Measurements from ENCODE around the gene LRRC28.
A peak's percentile ranks its signal among the peaks of the same experiment; 100 is the strongest.
"Not testable (repeated sequence)": the region's sequence is repeated elsewhere in the genome, so short reads cannot be mapped to it uniquely, and the experiment has no call there.

Gene LRRC28

DNA sequence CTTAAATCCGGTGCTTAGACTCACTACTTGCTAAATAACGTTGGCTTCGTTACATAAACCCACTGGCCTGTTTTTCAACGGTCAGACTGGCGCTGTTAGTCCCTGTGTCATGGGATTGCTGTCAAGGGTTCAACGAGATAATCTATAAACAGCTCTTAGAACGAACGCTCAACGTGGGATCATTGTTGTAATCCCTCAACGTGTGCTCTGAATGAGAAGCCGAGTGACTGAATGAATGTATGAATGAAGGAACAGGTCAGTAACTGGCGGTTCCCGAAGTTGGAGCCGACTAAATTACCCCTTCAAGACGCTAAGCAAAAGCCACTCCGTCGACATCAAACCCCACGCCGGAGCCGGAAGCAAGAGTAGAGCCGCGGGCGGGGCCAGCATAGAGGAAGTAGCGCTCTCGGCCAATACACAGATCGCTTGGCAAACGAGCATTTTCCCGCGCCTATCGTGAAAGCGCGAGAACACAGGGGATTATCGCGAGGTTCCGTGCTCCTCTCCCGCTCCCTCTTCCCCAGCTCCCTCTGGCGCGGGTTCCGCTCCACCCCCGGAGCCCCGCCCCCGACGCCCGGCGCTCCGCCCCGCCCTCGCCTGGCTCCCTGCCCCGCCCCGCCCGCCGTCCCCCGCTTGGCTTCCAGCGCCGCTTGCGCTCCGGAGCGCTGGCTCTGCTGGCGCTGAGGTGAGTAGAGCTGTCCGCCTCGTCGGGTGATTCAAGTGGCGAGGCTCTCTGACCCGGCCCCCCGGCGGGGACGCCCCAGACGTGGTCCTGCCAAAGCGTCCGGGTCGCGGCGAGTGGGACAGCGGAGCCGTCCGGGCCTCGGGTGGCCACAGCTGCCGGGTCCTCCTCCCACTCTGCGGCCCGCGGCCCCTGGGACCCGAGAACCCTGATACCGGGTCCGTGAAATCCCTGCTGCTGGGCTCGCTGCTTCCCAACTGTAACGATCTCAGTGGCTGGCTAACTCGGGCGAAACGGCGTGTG lies at the start of gene LRRC28:
Gene LRRC28 (plus strand): TSS at position 625 of the 985 bp plus-strand sequence. CDS start 4,477 bp downstream, outside the sequence.
- DNase-seq, result peak; percentile 88

DNA sequence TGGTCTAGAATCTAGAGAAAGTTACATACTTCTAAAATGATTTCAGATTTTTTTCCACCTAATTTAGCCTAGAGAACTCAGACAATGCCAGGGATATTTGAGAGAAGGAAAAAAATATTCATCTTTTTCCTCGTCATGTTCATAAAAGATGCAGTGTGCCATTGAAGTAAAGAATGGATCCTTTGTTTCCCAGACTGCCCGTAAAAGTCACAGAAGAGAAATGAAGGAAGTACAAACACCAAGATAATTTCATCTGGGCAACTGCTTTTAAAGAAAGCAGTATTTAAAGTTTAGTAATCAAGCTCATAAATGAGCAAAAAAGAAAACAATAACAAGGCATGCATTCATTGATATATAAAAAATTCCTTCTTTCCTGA lies 49.1 kb upstream of the LRRC28 start:
- DNase-seq, result no peak

GRCh38 chr15:99207672-99208071 lies 43.6 kb upstream of the LRRC28 start:
- no peak for DNase-seq

DNA sequence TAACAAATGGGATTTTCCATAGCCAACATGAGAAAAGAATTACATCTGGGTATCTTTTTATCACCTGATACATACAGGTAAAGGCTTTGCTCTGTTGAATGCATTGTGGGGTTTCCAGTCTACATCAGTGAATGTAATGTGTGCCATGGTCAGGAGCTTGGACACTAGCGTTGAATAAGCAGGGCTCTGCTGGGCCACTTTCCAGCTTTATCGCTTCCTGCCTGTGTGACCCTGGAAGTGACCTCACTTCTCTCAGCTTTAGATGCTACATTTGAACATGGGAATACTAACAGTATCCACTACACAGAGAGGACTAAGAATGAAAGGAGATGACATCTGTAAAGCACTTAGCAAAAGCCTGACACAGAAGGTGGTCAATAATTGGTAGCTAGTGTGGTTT lies 42.0 kb upstream of the LRRC28 start:
- no peak for DNase-seq

DNA sequence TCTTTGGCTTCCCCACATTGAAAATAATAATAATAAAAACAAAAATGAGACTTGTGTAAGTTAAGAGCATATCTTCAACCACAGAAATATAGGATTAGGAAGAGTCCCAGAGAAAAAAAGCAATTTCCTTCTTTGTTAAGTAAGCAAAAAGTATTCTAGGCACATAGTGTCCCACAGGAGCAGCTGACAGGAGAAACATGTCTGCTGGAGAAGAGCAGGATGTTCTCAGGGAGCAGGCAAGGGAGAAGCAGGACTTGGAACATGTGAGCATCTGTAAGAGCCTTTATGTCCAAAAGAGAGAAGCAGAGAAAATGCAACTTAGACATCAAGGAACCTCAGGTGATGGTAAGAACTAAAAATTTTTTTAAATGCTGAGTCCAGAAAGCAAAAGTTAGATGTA lies 40.9 kb upstream of the LRRC28 start:
- DNase-seq, result no peak

- DNase-seq, result no peak
These were observed 39.4 kb upstream of the LRRC28 start for GRCh38 chr15:99211926-99212325.

GRCh38 chr15:99212406-99212805 lies 38.9 kb upstream of the LRRC28 start:
- no peak for DNase-seq

GRCh38 chr15:99213187-99213811 lies 38.0 kb upstream of the LRRC28 start:
- DNase-seq, result peak; percentile 35

DNA sequence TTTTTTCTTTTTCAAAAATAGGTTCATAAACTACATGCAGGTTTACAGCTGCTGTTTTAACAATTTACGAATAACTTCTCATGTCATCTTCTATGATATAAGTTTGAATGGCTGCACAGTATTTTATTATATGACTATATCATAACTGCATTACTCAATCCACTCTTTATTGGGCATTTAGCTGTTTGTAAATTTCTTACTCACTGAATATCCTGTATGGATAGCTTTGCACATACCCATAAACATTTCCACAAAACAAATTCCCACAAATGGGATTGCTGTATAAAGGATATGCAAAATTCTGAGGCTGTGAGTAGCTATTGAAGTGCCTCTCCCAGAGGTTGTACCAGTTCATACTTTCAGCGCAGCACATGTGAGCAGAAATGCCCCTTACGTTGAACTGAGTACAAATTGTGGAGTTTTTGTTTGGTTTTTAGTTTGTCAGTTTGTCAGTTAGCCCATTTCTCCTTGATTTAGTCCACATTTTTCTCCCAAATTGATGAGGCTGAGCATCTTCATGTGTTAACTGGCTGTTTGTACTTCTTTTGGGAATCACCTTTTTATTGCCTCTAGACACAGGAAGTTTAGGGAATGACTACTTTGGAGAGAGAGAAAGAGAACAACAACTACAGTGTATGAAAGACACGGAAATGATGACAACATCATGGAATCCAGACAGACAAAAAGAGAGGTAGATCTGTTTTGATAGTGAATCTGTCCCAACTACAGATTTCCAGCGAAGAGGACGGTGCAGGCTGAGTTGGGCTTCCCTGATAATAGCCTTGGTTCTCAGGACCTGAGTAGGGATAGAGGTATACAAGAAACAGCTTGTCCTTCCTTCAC lies 26.7 kb upstream of the LRRC28 start:
- DNase-seq, result no peak

DNA sequence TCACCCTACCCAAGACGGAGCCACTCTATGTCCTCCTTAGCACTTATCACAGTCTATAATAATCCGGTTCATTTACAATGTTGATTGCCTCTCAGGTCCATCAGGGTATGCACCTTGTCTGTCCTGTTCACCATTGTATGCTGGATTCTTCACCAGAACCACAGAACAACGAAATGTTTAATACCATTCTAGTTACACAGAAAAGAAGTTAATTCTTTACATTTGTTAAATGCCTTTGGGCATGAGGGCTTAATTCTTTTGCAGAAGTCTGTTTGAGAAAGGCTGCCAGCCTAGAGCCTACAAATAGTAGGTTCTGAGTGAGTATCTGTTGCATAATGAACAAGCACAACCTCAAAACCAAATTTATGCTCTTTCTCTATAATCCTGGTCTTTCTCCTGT lies 24.5 kb upstream of the LRRC28 start:
- DNase-seq, result no peak

GRCh38 chr15:99228120-99228770 lies 23.0 kb upstream of the LRRC28 start:
- DNase-seq, result peak; percentile 5

DNA sequence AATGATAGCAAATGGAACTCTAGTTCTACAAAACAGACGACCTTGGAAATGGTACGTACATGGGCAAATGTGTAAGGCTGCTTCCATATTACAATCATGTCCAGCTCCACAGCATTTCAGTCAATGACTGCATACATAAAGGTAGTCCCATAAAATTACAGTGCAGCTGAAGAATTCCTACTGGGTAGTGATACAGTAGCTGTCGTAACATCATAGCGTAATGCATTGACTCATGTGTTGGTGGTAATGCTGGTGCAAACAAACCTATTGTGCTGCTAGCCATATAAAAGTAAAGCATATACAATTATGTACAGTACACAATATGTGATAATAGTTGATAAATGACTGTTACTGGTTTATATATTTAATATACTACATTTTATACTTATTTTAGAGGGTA lies 20.4 kb upstream of the LRRC28 start:
- DNase-seq, result no peak

DNA sequence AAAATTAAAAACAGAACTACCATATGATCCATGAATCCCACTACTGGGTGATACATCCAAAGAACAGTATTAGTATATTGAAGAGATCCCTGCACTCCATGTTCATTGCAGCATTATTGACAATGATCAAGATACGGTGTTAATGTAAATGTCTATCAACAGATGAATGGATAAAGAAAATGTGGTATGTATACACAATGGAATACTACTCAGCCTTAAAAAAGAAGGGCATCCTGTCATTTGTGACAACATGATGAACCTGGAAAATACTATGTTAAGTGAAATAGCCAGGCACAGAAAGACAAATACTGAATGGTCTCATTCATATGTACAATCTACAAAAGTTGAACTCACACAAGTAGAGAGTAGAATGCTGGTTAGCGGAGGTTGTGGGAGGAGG lies 18.5 kb upstream of the LRRC28 start:
- no peak for DNase-seq

DNA sequence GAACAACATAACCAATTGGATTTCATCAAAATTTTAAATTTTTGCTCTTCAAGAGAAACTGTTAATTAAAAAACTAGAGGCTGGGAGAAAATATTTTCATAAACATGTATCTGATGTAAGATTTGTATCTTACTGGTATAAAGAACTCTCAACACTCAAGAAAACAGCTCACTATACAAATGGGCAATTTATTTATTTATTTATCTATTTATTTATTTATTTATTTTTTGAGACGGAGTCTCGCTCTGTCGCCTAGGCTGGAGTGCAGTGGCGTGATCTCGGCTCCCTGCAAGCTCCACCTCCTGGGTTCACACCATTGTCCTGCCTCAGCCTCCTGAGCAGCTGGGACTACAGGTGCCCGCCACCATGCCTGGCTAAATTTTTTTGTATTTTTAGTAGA lies 17.1 kb upstream of the LRRC28 start:
- not testable (repeated sequence) for DNase-seq

DNA sequence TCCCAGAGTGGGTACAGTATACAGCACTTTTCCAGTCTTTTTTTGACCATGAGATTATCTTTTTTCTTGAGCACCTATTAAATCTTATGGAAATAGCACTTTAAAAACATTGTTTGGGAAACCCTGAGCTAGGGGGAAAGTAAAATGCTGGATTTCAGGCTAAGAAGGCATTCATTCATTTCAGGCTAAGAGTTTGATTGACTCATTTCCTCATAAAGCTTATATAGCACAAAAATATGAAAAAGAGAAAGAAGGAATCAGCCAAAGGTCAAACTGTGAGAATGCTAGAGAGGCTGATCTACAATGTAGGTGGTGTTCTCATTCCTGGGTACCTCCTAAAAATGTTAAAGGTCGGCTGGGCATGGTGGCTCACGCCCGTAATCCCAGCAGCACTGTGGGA lies 12.4 kb upstream of the LRRC28 start:
- no peak for DNase-seq

- DNase-seq, result no peak
These were observed 11.6 kb upstream of the LRRC28 start for GRCh38 chr15:99239545-99240198.

- no peak for DNase-seq
These were observed 9.5 kb upstream of the LRRC28 start for GRCh38 chr15:99241752-99242151.

- DNase-seq, result no peak
These were observed 7.0 kb upstream of the LRRC28 start for GRCh38 chr15:99244306-99244705.

- no peak for DNase-seq
These were observed 4.2 kb upstream of the LRRC28 start for GRCh38 chr15:99247062-99247461.

DNA sequence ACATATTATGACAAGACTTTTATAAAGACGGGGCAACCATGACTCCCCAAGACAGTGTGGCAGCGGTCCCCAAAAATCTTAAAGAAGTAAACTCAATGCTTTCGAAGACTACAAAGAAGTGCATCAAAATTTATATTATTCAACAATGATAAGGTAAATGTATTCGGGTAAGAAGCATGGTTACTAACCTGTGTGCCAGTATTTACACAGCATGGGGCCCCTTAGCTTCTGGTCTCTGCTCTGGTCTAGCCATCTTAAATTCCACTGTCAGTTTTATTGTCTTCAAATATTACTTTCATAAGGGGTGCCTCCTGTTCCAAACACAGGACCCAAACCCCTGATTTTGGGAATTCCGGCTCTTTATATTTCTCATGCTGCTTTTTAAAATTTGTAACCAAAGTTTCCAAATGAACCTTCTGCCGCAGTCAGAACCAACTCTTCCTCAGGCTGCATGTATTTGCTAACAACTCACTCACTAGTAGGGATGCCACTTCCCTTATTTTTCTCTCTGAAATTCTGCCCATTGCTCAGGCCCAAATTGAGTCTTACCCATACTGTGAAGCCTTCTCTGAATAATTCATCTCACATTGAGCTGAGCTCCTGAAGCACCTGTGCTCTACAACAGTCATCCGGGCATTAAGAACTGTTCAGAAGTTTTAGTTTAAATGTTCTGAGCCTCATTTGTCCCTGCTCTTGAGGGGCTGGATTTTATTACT lies 3.1 kb upstream of the LRRC28 start:
- DNase-seq, result no peak

DNA sequence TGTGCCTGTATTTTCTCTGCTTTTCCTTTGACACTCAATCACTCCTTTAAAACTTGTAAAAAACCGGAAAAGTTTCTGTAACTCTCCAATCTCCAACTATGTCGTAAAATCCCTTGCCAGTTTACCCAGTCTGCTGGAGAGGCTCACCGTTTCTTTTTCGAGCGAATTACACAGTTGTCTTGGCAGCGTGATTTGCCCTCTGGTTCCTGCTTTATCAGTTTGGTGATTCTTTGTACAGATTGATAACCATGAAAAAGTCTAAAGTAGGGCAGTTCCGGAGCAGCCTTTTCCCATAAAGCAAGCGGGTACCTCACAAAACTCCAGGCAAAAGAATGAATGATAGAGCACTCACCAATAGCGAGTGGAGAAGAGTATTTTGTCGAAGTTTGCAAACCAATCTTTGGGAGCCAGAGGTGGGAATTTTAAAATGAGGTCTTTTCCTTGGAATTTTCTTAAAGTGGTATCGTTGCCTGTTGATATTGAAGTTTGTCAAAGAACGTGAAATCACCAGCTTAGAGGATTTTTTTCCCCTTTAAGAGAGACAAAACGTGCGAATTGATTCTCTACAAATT lies 1.9 kb upstream of the LRRC28 start, which contains the start of gene TTC23:
Gene TTC23 (minus strand): TSS at position 312 of the 572 bp plus-strand sequence. CDS start 20,869 bp downstream, outside the sequence.
- no peak for DNase-seq
